ENCODE results near the gene TMEM156. TPM values are rescaled to one million over a fixed set of nuclear protein-coding genes. Genes with fewer than 3 reads are reported as not detected.

Gene TMEM156, protein sequence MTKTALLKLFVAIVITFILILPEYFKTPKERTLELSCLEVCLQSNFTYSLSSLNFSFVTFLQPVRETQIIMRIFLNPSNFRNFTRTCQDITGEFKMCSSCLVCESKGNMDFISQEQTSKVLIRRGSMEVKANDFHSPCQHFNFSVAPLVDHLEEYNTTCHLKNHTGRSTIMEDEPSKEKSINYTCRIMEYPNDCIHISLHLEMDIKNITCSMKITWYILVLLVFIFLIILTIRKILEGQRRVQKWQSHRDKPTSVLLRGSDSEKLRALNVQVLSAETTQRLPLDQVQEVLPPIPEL
- total RNA-seq, result not detected
- long read RNA-seq, result 0 reads

DNA sequence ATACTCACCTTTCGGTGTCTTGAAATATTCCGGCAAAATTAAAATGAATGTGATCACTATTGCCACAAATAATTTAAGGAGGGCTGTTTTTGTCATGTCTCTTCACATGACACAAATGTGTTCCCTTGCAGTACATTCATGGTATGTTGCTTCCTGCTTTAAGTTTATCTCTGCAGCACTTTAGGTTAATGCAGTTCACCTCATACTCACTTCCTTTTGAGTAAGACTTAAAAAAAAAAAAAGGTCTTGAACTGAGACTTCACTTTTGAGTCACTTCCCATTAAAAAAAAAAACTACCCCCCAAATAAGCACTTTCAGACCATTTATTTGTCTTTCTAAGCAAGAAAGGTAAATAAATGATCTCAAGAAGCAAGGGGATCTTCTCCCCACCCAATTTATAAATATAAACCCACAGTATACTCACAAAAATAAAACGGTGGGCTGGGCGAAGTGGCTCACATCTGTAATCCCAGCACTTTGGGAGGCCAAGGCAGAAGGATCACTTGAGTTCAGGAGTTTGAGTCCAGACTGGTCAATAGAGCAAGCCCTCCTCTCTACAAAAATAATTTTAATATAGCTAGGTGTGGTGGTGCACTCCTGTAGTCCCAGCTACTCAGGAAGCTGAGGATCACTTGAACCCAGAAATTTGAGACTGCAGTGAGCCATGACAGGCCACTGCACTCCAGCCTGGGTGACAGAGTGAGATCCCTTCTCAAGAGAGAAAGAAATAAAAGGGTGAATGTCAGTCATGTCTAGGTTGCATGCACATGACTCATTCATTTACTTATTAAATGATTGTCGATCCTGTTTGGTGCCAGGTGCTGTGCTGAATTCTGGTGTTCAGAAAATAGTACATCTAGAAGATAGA lies at the start of gene TMEM156:
TMEM156 (minus strand) TSS at position 192 of the 868 bp plus-strand sequence; CDS start at position 96, 96 bp downstream.
- no peak for DNase-seq (ENCODE audit: low spot score)
- intact Hi-C loops (cut with DNase I), result no loop called here

DNA sequence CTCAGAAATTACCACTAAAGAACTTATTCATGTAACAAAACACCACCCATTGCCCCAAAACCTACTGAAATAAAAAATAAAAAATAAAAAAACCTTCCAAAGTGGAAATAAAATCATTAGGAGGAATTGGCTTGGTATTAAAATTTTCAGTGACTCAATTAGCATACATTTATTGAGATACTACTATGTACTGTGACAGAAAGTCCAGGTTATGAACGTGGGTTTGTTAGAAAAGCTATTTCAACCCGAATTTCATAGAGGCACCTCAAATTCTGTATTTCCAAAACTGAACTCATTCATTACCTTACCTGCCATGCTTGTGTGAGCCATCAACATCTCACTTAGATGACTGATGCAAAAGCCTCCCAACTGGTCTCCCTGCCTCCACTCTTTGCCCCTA lies 46.6 kb upstream of the TMEM156 start:
- intact Hi-C loops (cut with DNase I), result no loop called here

DNA sequence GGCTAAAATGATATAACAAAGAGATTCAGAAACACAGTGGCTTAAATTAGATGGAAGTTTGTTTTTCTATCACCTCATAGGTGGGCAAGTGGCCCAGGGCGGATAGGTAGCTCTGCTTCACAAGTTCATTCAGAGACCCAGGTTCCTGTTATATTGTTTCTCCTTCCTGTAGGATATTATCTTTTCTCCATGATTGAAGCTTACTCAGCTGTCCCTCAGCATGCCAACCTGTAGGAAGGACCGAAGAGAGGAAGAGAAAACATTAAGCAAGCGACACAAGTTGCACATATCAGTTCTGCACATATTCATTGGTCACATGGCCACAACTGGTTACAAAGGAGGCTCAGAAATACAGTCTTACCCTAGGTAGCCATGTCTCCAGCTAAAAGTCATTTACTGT lies 36.7 kb upstream of the TMEM156 start:
- intact Hi-C loops (cut with DNase I), result no loop called here
- DNase-seq (ENCODE audit: low spot score), result no peak

More for the DNA sequence above, 46.6 kb upstream of the TMEM156 start:
- DNase-seq (ENCODE audit: low spot score), result no peak

DNA sequence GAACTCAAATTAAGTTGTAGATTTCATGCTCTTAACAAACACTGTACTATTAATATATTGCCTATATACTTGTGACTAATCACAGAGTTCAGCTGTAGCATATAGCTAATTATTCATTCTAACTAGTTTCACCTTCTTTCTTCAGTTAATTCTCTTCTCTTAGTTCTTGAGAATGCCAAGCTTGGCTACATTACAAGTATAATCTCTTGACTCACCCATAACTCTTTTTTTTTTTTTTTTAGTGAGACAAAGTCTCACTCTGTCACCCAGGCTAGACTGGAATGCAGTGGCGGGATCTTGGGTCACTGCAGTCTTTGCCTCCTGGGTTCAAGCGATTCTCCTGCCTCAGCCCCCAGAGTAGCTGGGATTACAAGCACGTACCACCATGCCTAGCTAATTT lies 35.2 kb upstream of the TMEM156 start:
- no peak for DNase-seq (ENCODE audit: low spot score)
- intact Hi-C loops (cut with DNase I), result no loop called here

DNA sequence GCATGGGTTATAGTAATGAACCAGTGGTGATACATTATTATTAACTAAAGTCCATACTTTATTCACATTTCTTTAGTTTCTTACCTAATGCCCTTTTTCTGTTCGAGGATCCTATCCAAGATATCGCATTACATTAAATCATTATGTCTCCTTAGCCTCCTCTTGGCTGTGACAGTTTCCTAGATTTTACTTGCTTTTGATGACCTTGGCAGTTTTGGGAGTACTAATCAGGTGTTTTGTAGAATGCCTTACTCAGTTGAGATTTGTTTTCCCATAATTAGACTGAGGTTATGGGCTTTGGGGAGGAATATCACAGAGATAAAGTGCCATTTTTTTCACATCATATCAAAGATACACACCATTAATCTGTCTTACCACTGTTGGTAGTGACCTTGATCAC lies 34.8 kb upstream of the TMEM156 start:
- intact Hi-C loops (cut with DNase I), result no loop called here
- DNase-seq (ENCODE audit: low spot score), result no peak

DNA sequence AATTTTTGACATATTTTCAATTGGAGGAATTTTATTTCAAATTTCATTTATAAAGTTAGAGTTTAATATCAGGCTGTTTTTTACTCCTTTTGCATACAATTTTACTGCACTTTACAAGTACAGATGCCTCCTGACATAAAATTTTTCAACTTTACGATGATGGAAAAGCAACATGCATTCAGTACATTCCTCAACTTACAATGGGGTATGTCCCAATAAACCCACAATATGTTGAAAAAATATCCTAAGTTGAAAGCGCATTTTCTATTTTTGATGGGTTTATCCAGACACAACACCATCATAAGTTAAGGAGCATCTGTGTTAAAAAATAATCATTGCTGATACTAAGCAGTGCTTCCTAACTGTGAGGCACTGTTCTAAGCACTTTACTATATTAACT lies 34.2 kb upstream of the TMEM156 start:
- intact Hi-C loops (cut with DNase I), result no loop called here
- no peak for DNase-seq (ENCODE audit: low spot score)

DNA sequence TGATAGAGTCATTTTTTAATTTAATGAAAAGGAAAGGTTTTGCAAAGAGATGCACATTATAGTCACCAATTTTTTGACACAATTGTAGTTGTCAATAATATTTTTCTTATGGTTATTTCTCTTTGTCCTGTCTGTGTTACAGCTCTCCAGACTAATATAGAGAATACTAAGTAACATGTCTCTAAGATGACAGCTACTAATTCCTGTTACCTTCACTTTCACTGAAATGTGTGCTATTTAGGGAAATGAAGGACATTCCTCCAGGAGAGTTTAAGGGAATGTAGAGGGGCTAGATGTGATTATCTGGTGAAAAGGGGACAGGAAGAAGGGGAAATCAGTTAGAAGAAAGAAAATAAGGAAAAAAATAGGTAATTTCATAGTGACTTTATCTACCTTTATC lies 31.2 kb upstream of the TMEM156 start:
- intact Hi-C loops (cut with DNase I), result no loop called here
- DNase-seq (ENCODE audit: low spot score), result no peak

DNA sequence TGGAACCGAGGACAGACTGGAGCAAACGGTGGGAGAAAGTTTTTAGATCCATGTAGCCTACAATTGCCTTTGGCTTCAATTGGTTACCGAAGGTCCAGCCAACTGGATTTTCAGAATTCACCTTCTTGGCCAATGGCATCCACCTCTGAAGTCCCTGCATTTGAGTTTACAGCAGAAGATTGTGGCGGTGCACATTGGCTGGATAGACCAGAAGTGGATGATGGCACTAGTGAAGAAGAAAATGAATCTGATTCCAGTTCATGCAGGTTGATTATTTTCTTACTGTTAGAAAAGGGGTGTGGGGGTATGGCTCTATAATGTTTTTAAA lies 30.5 kb upstream of the TMEM156 start:
- DNase-seq (ENCODE audit: low spot score), result no peak
- intact Hi-C loops (cut with DNase I), result no loop called here

DNA sequence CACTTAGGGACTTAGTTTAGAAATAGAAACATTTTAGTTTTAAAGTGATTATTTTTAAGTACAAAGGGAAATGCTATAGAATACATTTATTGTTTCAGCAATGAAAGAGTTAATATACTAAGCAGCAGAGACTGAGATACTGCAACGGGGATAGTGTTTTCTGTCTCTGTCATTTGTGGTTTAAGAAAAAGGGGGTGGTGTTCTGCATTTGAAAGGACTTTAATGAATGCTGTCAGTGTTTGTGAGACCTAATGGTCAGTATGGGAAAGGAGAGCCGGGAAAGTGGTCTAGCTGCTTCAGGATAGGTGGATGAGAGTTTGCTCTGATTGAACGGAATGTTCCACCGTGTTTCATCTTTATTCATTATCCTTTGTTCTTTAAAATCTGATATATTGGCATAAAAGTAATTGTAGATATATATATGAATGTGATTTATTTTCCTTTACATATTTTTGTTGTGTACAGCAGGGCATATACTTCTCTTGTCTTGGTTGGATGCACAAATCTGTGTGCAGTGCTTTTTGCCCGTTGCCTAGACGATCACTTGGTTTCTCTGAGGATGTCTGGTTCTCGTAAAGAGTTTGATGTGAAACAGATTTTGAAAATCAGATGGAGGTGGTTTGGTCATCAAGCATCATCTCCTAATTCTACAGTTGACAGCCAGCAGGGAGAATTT lies 30.0 kb upstream of the TMEM156 start, which contains the start of gene KLHL5:
KLHL5 (plus strand) TSS at position 139 of the 676 bp plus-strand sequence; CDS start at position 560, 421 bp downstream.
- intact Hi-C loops (cut with DNase I), result no loop called here

DNA sequence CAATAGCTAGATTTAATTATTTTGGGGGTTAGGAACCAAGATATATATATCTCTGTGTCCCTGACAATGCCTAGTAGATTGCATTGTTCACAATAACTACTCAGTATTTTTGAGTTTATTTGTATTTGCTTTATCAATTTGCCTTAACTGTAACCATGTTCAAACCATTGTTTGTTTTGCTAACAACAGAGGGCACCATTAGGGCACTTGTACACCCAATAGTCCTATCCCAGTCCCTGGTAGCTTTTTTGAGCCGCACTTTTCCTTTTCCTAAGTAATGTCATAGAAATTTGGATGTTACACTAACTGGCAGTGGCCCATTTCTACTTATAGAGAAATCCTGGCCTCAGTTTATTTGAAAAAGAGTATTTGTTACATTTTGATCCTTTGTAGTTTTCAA lies 29.2 kb upstream of the TMEM156 start:
- no peak for DNase-seq (ENCODE audit: low spot score)
- intact Hi-C loops (cut with DNase I), result no loop called here

More for the DNA sequence above, 30.0 kb upstream of the TMEM156 start, which contains the start of gene KLHL5:
- no peak for DNase-seq (ENCODE audit: low spot score)

DNA sequence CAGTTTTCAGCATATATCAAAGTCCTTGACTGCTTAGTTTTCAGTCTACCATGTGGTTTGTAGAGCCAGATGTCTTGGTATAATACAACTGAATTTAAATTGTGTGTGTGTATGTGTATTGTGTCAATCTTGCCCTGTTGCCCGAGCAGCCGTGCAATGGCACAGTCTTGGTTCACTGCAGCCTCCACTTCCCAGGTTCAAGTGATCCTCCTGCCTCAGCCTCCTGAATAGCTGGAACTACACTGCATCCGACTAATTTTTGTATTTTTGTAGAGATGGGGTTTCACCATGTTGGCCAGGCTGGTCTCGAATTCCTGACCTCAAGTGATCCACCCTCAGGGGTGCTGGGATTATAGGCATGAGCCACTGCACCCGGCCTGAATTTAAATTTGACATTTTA lies 23.8 kb upstream of the TMEM156 start:
- intact Hi-C loops (cut with DNase I), result no loop called here
- no peak for DNase-seq (ENCODE audit: low spot score)

DNA sequence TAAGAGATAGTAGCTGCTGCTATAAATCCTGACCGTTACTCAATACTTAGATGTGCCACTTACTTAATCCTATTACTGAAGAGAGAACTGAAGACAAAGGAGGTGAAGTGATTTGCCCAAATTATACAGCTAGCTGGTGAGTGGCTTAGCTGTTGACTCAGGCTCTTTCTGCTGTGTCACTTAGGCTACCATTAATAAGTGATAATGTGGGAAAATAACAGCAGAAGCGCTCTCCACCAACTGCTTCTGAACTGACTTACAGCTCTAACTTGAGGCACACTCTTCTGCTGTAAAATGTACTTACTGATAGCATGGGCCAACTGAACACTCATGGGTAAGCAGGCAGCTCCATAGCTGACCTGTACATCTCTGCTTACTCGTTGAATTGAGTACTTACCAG lies 22.3 kb upstream of the TMEM156 start:
- intact Hi-C loops (cut with DNase I), result no loop called here

DNA sequence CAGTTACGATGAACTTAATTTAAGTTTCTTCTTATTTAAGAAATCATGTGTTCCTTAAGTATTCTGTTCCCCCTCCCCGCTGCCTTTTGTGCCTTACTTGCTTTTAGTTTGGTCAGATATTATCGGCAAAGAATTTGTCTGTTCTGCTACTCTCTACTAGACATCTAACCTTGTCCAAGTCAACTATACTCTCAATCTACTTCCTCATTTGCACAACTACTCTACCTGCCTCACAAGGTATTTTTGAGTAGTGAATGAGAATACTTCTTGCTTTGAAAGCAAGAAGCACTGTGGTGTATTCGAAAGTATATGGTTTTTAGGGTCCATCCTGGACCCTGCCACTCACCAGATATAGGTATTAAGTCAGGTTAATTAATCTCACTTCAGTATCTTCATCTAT lies 21.8 kb upstream of the TMEM156 start:
- no peak for DNase-seq (ENCODE audit: low spot score)
- intact Hi-C loops (cut with DNase I), result no loop called here

More for the DNA sequence above, 22.3 kb upstream of the TMEM156 start:
- DNase-seq (ENCODE audit: low spot score), result no peak

DNA sequence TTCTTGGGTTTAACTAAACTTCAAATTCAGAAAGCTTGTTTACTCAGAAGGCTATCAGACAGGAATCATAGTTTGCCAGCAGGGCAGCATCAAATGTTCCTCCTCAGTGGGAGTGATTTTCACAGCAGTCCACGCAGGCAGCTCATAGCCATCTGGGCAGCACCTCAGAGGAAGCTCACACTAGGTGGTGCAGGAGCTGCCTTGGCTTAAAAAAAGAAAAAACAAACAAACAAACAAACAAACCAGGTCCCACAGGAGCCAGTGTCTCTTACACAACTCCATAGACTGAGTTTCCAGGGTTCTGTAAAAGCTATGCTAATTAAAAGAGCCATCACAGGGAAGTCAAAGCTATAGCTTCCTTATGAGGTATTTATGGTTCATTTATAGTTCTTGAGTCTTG lies 19.3 kb upstream of the TMEM156 start:
- intact Hi-C loops (cut with DNase I), result no loop called here
- no peak for DNase-seq (ENCODE audit: low spot score)

DNA sequence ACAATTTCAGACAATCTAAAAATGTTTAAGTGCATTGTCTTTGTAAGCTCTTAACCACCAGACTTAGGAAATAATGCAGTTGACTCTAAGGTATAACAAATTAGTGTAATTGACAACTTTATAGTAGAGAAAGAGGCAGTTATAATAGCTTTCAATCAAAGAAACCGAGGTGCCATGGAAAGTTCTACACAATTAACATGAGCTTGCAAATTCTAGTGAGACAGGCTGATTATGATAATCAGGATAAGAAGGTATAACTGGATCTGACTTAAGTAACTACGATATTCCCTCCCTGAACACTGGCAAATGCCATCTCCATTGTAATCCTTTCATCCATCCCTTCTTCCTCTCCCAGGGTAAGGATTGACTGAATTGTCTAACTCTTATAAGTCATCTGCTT lies 18.4 kb upstream of the TMEM156 start:
- no peak for DNase-seq (ENCODE audit: low spot score)
- intact Hi-C loops (cut with DNase I), result no loop called here

DNA sequence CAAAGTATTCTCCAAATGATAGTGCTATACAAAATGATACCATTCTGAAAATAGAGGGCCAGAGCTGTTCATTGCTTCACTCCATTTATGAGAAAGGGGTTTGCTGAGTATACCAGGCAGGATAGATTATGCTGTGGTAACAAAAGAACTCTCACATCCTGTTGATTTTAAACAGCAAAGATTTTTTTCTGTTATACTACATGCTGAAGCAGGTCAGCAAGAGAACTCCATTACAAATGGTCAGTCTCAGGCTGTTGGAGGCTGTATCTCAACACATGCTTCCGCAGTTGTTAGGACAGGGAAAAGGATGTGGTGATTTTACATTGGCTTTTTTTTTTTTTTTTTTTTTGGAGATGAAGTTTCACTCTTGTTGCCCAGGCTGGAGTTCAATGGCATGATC lies 16.1 kb upstream of the TMEM156 start:
- DNase-seq (ENCODE audit: low spot score), result no peak
- intact Hi-C loops (cut with DNase I), result no loop called here

DNA sequence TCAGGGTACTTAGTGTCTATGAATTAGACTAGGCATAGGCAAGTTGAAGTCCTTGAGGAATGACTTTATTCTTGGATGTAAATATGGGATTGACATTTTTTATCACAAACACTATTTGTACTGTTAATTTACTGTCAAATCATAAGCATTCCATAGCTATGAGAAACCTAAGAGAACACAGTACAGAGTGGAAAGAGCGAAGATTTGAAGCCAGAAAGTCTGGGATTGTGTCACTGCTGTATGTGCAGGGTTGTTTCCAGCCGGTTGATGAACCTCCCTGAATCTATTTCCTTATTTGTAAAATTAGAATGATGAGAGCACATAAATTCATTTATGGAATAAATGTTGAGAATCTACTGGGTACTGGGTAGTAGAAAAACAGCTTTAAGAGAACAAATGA lies 15.5 kb upstream of the TMEM156 start:
- intact Hi-C loops (cut with DNase I), result no loop called here
- DNase-seq (ENCODE audit: low spot score), result no peak

DNA sequence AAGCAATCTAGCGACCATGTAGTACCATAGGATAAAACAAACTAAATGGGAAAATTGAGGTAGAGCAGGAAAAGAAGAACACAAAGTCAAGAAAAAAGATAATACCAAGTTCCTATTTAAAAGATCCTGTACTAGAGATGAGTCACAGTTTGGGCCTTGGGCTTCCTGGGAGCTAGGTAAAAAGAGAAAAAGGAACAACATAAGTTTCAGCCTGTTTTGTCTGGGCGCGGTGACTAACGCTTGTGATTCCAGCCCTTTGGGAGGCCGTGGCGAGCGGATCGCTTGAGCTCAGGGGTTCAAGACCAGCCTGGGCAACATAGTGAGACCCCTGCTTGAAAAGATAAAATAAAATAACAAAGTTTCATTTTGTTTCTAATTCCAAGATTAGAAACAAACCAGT lies 14.0 kb upstream of the TMEM156 start:
- DNase-seq (ENCODE audit: low spot score), result no peak
- intact Hi-C loops (cut with DNase I), result no loop called here

DNA sequence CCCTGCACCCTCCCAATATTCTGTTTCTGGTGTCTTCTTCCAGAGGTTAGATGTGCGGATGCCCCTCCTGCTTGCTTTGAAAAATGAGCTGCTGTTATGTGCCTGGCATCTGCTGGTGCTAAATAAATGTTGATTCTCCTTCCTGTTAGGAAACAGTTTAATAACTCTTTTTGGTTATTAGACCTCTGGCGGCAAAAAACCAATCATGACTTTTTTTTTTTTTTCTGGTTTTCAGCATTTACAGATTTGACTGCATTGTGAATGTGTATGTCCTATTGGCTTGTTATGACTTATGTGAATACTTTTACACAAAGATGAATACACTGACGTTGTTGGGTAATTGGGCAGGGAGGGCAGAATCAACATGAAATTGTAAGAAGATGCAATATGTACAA lies 13.6 kb upstream of the TMEM156 start:
- intact Hi-C loops (cut with DNase I), result no loop called here
- no peak for DNase-seq (ENCODE audit: low spot score)

Data from cardiac septum (tissue), 1 donor.